Liver (tissue), 9 donors: ENCODE data around the gene SP140L. TPM values are rescaled to one million over a fixed set of nuclear protein-coding genes. Genes with fewer than 3 reads are reported as not detected.

Source experiments
- DNase-seq: peaks from one replicate; pipeline ENCODE4 v3.0.0-alpha.2; 2017; ENCODE audit warnings: low spot score
- H3K27ac ChIP-seq, 2 donors: one replicate each; pipeline ENCODE4 v1.7.0; 2013; ENCODE audit warnings: inconsistent platforms in 2 of 2, low read length in 2 of 2, control low read depth in 1 of 2, low read depth in 1 of 2, mild to moderate bottlenecking in 1 of 2
- H3K27me3 ChIP-seq, 4 donors: one replicate each; pipeline versions ENCODE4 v1.6.1 to v1.7.0; 2013; ENCODE audit warnings: low read length in 3 of 4, inconsistent platforms in 1 of 4, mild to moderate bottlenecking in 1 of 4, moderate library complexity in 1 of 4; ENCODE audit not compliant: control insufficient read depth in 4 of 4, insufficient read depth in 4 of 4
- H3K36me3 ChIP-seq, 4 donors: one replicate each; pipeline versions ENCODE4 v1.6.1 to v1.7.0; 2013; ENCODE audit warnings: low read length in 3 of 4, mild to moderate bottlenecking in 3 of 4, low read depth in 1 of 4, moderate library complexity in 1 of 4; ENCODE audit not compliant: control insufficient read depth in 4 of 4, insufficient read depth in 3 of 4
- H3K4me1 ChIP-seq, 4 donors: one replicate each; pipeline versions ENCODE4 v1.6.1 to v1.7.0; 2013; ENCODE audit warnings: low read length in 3 of 4, mild to moderate bottlenecking in 3 of 4, moderate library complexity in 1 of 4; ENCODE audit not compliant: control insufficient read depth in 4 of 4, insufficient read depth in 4 of 4
- H3K4me3 ChIP-seq, 3 donors: one replicate each; pipeline versions ENCODE4 v1.6.1 to v1.7.0; 2013; ENCODE audit warnings: low read length in 3 of 3, control low read depth in 1 of 3, low read depth in 1 of 3, mild to moderate bottlenecking in 1 of 3
- H3K9ac ChIP-seq, 2 donors: one replicate each; pipeline ENCODE4 v1.7.0; 2013; ENCODE audit warnings: low read length in 2 of 2, mild to moderate bottlenecking in 2 of 2, moderate library complexity in 2 of 2, control low read depth in 1 of 2, low read depth in 1 of 2
- H3K9me3 ChIP-seq, 4 donors: one replicate each; pipeline versions ENCODE4 v1.6.1 to v1.7.0; 2013; ENCODE audit warnings: low read length in 3 of 4; ENCODE audit not compliant: control insufficient read depth in 4 of 4
- EGR1 ChIP-seq, 2 donors: IDR thresholded peaks; 2 replicates each; pipeline ENCODE4 v1.6.1; 2016 to 2018; ENCODE audit warnings: antibody characterized with exemption in 2 of 2, low read depth in 2 of 2
- FOXA1 ChIP-seq: IDR thresholded peaks from 2 replicates; pipeline ENCODE4 v1.6.1; 2016; ENCODE audit warnings: antibody characterized with exemption
- FOXA2 ChIP-seq: IDR thresholded peaks from 2 replicates; pipeline ENCODE4 v1.6.1; 2016; ENCODE audit warnings: antibody characterized with exemption
- GABPA ChIP-seq, 2 donors: IDR thresholded peaks in 1 of 2; conservative IDR thresholded peaks in 1 of 2; 2 replicates each; pipeline ENCODE4 v1.6.1; 2016; ENCODE audit warnings: antibody characterized with exemption in 2 of 2, mild to moderate bottlenecking in 1 of 2, moderate library complexity in 1 of 2
- HNF4A ChIP-seq, 2 donors: conservative IDR thresholded peaks; 2 replicates each; pipeline ENCODE4 v1.6.1; 2016; ENCODE audit warnings: antibody characterized with exemption in 2 of 2, mild to moderate bottlenecking in 2 of 2
- HNF4G ChIP-seq: IDR thresholded peaks from 2 replicates; pipeline ENCODE4 v1.6.1; 2016; ENCODE audit warnings: antibody characterized with exemption
- JUND ChIP-seq, 2 donors: IDR thresholded peaks; 2 replicates each; pipeline ENCODE4 v1.6.1; 2016; ENCODE audit warnings: antibody characterized with exemption in 2 of 2
- NR2F2 ChIP-seq: IDR thresholded peaks from 2 replicates; pipeline ENCODE4 v1.6.1; 2016; ENCODE audit warnings: antibody characterized with exemption
- RAD21 ChIP-seq, 2 donors: IDR thresholded peaks; 2 replicates each; pipeline ENCODE4 v1.6.1; 2016; ENCODE audit warnings: antibody characterized with exemption in 2 of 2, mild to moderate bottlenecking in 2 of 2
- RXRA ChIP-seq, 2 donors: IDR thresholded peaks; 2 replicates each; pipeline ENCODE4 v1.6.1; 2017 to 2018; ENCODE audit warnings: antibody characterized with exemption in 2 of 2, mild to moderate bottlenecking in 1 of 2
- SP1 ChIP-seq: IDR thresholded peaks from 2 replicates; pipeline ENCODE4 v1.6.1; 2018; ENCODE audit warnings: antibody characterized with exemption, mild to moderate bottlenecking
- TAF1 ChIP-seq: conservative IDR thresholded peaks from 2 replicates; pipeline ENCODE4 v1.6.1; 2016; ENCODE audit warnings: antibody characterized with exemption, mild to moderate bottlenecking
- YY1 ChIP-seq: IDR thresholded peaks from 2 replicates; pipeline ENCODE4 v1.6.1; 2016; ENCODE audit warnings: antibody characterized with exemption, mild to moderate bottlenecking
- WGBS: extraction: QIAGEN DNeasy Blood & Tissue Kit; methylation state at CpG from one replicate; pipeline ENCODE4 v1.1.7; 2013; 5-methylcytosine and 5-hydroxymethylcytosine counted together
- polyA plus RNA-seq, 2 donors: library from polyadenylated mRNA; stranded (reverse) in 1 of 2; unstranded in 1 of 2; fragments of 200-250 nt in 1 of 2; fragments of >200 nt in 1 of 2; fragmentation: Nextera tagmentation in 1 of 2; extraction: Ambion mirVana in 1 of 2; gene quantifications; one replicate each; pipeline versions ENCODE4 v1.2.1 to v1.2.3, GENCODE V29; 2013 to 2015
- total RNA-seq, 2 donors: library from RNA; depleted of rRNA; stranded (reverse); fragments of >200 nt; gene quantifications; one replicate each; pipeline ENCODE4 v1.2.3, GENCODE V29; 2014
- TF ChIP-seq, protein P1 (sequence below): IDR thresholded peaks from 2 replicates; pipeline ENCODE4 v1.6.1; 2016; ENCODE audit warnings: antibody characterized with exemption
- TF ChIP-seq, protein P2 (sequence below): IDR thresholded peaks from 2 replicates; pipeline ENCODE4 v1.6.1; 2016; ENCODE audit warnings: antibody characterized with exemption
- TF ChIP-seq, protein P3 (sequence below): IDR thresholded peaks from 2 replicates; pipeline ENCODE4 v1.6.1; 2016; ENCODE audit warnings: antibody characterized with exemption
- TF ChIP-seq, protein P4 (sequence below): IDR thresholded peaks from 2 replicates; pipeline ENCODE4 v1.6.1; 2016; ENCODE audit warnings: antibody characterized with exemption, mild to moderate bottlenecking
- TF ChIP-seq, protein P5 (sequence below): fragments of 150-350 bp; IDR thresholded peaks from 2 replicates; pipeline ENCODE4 v1.5.1; 2017; ENCODE audit warnings: improper control_type of control experiment, low read depth, low read length; ENCODE audit not compliant: missing input control
- donor health status: healthy.
- donor health status: healthy.
- donor health status: healthy.
- donor health status: healthy.
- donor health status: healthy.

The SP140L gene
- total and polyA plus RNA-seq, 4 donors = 3.1 to 21.5 (median 6.6) TPM

DNA sequence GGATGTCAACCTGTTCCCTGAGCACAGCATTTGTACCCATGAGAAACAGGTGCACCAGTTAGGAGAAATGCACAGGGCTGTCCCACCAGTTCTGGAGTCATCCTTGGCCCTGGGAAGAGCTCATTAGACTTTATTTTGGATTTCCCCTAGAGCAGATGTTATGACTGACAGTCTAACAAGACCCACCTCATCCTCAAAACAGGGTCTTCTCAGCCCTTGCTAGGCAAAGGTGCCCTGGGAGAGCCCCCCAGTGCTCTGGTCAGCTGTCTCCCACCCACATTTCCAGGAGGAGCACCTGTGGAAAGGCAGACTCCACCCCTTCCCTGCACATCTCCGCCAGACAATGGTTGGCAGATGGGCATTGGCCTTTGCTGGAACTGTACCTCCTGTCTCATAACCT, 83.3 kb downstream of the SP140L start:
- DNase-seq = no peak
- Histone ChIP-seq H3K9ac (no peak overlapping the region), H3K27me3 (no peaks in the 10 kb centered on the region), H3K4me3 (no peak overlapping the region), H3K27ac (no peak overlapping the region), H3K36me3 (peaks cover 0 to 3% (median 0%) of the 10 kb centered on the region in 4 donors), H3K9me3 (no peaks in the 10 kb centered on the region), H3K4me1 (peaks cover 3 to 18% (median 11%) of the 10 kb centered on the region in 4 donors)
- WGBS = 100% methylated on average over 1 of the region's 1 CpG
- TF ChIP-seq, protein P1, sequence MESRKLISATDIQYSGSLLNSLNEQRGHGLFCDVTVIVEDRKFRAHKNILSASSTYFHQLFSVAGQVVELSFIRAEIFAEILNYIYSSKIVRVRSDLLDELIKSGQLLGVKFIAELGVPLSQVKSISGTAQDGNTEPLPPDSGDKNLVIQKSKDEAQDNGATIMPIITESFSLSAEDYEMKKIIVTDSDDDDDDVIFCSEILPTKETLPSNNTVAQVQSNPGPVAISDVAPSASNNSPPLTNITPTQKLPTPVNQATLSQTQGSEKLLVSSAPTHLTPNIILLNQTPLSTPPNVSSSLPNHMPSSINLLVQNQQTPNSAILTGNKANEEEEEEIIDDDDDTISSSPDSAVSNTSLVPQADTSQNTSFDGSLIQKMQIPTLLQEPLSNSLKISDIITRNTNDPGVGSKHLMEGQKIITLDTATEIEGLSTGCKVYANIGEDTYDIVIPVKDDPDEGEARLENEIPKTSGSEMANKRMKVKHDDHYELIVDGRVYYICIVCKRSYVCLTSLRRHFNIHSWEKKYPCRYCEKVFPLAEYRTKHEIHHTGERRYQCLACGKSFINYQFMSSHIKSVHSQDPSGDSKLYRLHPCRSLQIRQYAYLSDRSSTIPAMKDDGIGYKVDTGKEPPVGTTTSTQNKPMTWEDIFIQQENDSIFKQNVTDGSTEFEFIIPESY = no peak
- TF ChIP-seq RAD21 (IDR thresholded peaks at IDR 0.05) = no peak
- no peak for TF ChIP-seq FOXA2
- TF ChIP-seq, protein P2, sequence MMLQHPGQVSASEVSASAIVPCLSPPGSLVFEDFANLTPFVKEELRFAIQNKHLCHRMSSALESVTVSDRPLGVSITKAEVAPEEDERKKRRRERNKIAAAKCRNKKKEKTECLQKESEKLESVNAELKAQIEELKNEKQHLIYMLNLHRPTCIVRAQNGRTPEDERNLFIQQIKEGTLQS = no peak
- TF ChIP-seq, protein P3, sequence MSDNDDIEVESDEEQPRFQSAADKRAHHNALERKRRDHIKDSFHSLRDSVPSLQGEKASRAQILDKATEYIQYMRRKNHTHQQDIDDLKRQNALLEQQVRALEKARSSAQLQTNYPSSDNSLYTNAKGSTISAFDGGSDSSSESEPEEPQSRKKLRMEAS = no peak
- TF ChIP-seq JUND (IDR thresholded peaks at IDR 0.05) = no peak
- no peak for TF ChIP-seq SP1
- TF ChIP-seq FOXA1 = no peak
- TF ChIP-seq GABPA (IDR thresholded peaks at IDR 0.05 in 1 of 2, conservative IDR thresholded peaks at IDR 0.05 in 1 of 2) = no peak
- TF ChIP-seq YY1 = no peak
- no peak for TF ChIP-seq RXRA (IDR thresholded peaks at IDR 0.05)
- no peak for TF ChIP-seq HNF4G
- TF ChIP-seq EGR1 (IDR thresholded peaks at IDR 0.05; ENCODE audit: low read depth in 2 of 2) = no peak
- TF ChIP-seq HNF4A (conservative IDR thresholded peaks at IDR 0.05) = no peak
- TF ChIP-seq, protein P4, sequence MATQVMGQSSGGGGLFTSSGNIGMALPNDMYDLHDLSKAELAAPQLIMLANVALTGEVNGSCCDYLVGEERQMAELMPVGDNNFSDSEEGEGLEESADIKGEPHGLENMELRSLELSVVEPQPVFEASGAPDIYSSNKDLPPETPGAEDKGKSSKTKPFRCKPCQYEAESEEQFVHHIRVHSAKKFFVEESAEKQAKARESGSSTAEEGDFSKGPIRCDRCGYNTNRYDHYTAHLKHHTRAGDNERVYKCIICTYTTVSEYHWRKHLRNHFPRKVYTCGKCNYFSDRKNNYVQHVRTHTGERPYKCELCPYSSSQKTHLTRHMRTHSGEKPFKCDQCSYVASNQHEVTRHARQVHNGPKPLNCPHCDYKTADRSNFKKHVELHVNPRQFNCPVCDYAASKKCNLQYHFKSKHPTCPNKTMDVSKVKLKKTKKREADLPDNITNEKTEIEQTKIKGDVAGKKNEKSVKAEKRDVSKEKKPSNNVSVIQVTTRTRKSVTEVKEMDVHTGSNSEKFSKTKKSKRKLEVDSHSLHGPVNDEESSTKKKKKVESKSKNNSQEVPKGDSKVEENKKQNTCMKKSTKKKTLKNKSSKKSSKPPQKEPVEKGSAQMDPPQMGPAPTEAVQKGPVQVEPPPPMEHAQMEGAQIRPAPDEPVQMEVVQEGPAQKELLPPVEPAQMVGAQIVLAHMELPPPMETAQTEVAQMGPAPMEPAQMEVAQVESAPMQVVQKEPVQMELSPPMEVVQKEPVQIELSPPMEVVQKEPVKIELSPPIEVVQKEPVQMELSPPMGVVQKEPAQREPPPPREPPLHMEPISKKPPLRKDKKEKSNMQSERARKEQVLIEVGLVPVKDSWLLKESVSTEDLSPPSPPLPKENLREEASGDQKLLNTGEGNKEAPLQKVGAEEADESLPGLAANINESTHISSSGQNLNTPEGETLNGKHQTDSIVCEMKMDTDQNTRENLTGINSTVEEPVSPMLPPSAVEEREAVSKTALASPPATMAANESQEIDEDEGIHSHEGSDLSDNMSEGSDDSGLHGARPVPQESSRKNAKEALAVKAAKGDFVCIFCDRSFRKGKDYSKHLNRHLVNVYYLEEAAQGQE = no peak
- TF ChIP-seq NR2F2 = no peak
- TF ChIP-seq TAF1 = no peak
- TF ChIP-seq, protein P5, sequence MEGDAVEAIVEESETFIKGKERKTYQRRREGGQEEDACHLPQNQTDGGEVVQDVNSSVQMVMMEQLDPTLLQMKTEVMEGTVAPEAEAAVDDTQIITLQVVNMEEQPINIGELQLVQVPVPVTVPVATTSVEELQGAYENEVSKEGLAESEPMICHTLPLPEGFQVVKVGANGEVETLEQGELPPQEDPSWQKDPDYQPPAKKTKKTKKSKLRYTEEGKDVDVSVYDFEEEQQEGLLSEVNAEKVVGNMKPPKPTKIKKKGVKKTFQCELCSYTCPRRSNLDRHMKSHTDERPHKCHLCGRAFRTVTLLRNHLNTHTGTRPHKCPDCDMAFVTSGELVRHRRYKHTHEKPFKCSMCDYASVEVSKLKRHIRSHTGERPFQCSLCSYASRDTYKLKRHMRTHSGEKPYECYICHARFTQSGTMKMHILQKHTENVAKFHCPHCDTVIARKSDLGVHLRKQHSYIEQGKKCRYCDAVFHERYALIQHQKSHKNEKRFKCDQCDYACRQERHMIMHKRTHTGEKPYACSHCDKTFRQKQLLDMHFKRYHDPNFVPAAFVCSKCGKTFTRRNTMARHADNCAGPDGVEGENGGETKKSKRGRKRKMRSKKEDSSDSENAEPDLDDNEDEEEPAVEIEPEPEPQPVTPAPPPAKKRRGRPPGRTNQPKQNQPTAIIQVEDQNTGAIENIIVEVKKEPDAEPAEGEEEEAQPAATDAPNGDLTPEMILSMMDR = no peak
